ENCODE data around the gene EMILIN1.

Gene EMILIN1

GRCh38 chr2:27078267-27079194 lies at the start of gene EMILIN1:
Gene EMILIN1, plus strand, starts transcription at chr2:27078615. Its CDS starts 451 bp downstream, at chr2:27079066.
- DNase-seq = no peak

- no peak for DNase-seq
Measured at GRCh38 chr2:27029051-27029450, 49.4 kb upstream of the EMILIN1 start.

GRCh38 chr2:27032495-27033252 lies 45.7 kb upstream of the EMILIN1 start, which contains the start of gene TMEM214:
Gene TMEM214, plus strand, starts transcription at chr2:27032965. Its CDS starts 51 bp downstream, at chr2:27033016.
- DNase-seq = peak; percentile 75 to 81

- no peak for DNase-seq
Measured at GRCh38 chr2:27033253-27033852, 45.1 kb upstream of the EMILIN1 start.

- DNase-seq = no peak
Measured at GRCh38 chr2:27038012-27038411, 40.4 kb upstream of the EMILIN1 start.

- no peak for DNase-seq
Measured at GRCh38 chr2:27038631-27039339, 39.6 kb upstream of the EMILIN1 start.

- no peak for DNase-seq
Measured at GRCh38 chr2:27039426-27039825, 39.0 kb upstream of the EMILIN1 start.

GRCh38 chr2:27039871-27040270 lies 38.5 kb upstream of the EMILIN1 start:
- DNase-seq = no peak

- no peak for DNase-seq
Measured at GRCh38 chr2:27040282-27040681, 38.1 kb upstream of the EMILIN1 start.

- DNase-seq = no peak
Measured at GRCh38 chr2:27041752-27042151, 36.7 kb upstream of the EMILIN1 start.

GRCh38 chr2:27042159-27042661 lies 36.2 kb upstream of the EMILIN1 start:
- DNase-seq = peak in 1 of 2 donors; percentile 36

GRCh38 chr2:27042985-27043634 lies 35.3 kb upstream of the EMILIN1 start:
- no peak for DNase-seq

- DNase-seq = peak; percentile 52 to 71
Measured at GRCh38 chr2:27049422-27050280, 28.8 kb upstream of the EMILIN1 start.

- DNase-seq = peak; percentile 93 to 95
Measured at GRCh38 chr2:27050281-27050995, 28.0 kb upstream of the EMILIN1 start.

- peak; percentile 97 to 98 for DNase-seq
Measured at GRCh38 chr2:27050996-27051901, 27.2 kb upstream of the EMILIN1 start, which contains the start of gene AGBL5. Gene AGBL5, plus strand, starts transcription at chr2:27051668. Its CDS starts 1,291 bp downstream, at chr2:27052959.

- no peak for DNase-seq
Measured at GRCh38 chr2:27051902-27052645, 26.3 kb upstream of the EMILIN1 start.

GRCh38 chr2:27053321-27053720 lies 25.1 kb upstream of the EMILIN1 start:
- DNase-seq = no peak

GRCh38 chr2:27053776-27054175 lies 24.6 kb upstream of the EMILIN1 start:
- no peak for DNase-seq
